IPS-NIHi7 (cell line): ENCODE measurements around the gene MXRA7.
"Not testable (repeated sequence)": the region's sequence is repeated elsewhere in the genome, so short reads cannot be mapped to it uniquely, and the experiment has no call there.

ENCODE experiments used
- DNase-seq: peaks from one replicate; pipeline ENCODE4 v3.0.0; 2012; ENCODE audit warnings: mixed read lengths; ENCODE audit errors: extremely low spot score

The MXRA7 gene

GRCh38 chr17:76643553-76644148 lies 67.1 kb downstream of the MXRA7 start, which contains the start of gene ST6GALNAC1:
Gene ST6GALNAC1, minus strand, starts transcription at chr17:76643757. Its CDS starts 119 bp downstream, at chr17:76643638.
- no peak for DNase-seq

DNA sequence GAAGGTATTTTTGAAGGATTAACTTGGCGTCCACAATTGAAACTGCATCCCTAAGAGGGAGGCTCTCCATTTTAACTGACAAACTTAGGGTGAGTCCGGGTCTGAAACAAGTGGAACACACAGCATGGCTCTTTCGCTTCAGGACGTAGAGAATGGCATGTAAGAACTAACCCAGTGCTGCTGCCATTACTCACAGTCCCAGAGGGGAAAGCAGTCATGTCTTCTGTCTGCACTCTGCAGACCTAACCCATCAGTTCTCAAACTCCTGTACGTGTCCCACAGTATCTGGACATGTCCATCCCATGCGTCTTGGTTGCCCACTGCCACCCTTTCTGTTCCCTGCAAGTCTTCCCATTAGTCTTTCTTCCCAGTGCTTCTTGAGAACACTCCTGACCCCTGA lies 67.8 kb downstream of the MXRA7 start:
- no peak for DNase-seq

DNA sequence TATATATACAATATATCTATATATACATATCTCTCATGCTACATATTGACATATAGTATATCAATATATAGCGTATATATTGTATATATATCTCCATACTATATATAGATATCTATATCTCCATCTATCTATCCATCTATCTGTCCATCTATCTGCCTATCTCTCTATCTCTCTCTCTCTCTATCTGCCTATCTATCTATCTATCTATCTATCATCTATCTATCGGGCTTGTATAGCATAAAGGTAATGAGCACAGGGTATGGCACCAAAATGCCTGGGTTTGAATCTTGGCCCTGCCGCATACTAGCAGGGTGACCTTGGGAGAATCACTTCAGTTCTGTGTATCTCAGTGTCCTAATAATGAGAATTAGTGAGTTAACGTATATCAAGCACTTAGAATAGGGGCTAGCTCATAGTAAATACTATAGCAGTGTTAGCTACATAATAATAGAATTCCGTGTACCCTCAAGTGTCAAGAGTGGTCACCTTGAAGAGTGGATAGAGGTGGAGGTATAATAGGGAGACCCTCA lies 68.7 kb downstream of the MXRA7 start:
- no peak for DNase-seq

GRCh38 chr17:76641501-76641900 lies 69.3 kb downstream of the MXRA7 start:
- DNase-seq = no peak

GRCh38 chr17:76640550-76641380 lies 70.0 kb downstream of the MXRA7 start:
- DNase-seq = no peak

- DNase-seq = no peak
These were observed 72.5 kb downstream of the MXRA7 start for GRCh38 chr17:76638263-76638662.

DNA sequence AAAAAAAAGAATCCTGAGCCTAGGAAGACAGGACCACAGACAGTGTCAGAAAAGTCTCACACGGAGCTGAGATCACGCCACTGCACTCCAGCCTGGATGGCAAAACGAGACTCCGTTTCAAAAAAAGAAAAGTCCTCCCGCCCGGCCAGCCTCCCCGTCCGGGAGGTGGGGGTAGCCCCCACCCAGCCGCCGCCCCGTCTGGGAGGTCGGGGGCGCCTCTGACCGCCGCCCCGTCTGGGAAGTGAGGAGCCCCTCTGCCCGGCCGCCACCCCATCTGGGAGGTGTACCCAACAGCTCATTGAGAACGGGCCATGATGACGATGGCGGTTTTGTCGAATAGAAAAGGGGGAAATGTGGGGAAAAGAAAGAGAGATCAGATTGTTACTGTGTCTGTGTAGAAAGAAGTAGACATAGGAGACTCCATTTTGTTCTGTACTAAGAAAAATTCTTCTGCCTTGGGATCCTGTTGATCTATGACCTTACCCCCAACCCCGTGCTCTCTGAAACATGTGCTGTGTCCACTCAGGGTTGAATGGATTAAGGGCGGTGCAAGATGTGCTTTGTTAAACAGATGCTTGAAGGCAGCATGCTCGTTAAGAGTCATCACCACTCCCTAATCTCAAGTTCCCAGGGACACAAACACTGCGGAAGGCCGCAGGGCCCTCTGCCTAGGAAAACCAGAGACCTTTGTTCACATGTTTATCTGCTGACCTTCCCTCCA lies 74.1 kb downstream of the MXRA7 start:
- not testable (repeated sequence) for DNase-seq

DNA sequence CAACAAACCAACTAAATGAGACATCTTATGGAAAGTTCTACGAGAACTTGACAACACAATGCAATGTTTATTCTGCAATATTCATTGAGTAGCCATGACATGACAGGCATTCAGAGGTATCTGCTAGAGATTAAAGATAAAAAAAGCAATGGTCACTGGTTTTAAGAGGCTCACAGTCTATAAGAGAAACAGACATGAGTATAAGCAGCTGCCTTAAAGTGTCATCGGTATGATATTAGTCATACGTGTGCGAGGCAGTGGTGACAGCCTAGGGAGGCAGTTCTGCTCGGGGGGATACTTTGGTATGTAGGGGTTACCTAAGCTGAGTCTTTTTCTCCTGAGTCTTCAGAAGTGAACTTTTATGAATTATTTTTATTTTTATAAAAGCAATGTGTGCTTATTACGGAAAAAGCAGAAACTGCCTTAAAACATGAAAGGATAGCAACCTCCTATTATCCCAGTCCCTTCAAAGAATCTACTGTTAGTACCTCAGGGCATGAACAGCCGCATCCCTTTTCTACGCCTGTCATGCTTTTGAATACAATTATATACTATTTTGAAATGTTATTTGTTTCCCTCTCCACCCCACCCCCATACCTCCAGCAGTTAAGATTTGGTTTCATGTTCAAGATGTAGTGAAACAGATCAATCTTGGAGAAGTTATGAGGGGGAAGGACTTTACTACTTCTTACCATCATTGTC lies 75.0 kb downstream of the MXRA7 start:
- DNase-seq = no peak

DNA sequence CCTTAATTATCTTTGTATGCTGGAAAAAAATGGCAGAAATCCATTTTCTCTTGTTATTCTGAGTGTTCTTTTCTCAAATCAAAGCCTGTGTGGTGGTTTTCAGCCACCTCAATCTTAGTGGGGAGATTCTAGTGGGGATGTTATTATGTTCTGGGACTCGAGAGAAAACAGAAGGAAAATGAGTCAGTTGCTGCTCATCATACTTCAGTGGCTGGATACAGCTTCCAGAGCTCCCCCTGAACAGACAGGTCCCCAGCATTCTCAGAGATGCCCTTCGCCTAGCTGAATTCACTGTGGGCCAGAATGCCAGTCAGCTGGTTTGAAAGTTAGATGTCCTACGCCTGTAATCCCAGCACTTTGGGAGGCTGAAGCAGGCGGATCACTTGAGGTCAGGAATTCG lies 75.7 kb downstream of the MXRA7 start:
- DNase-seq = no peak

- DNase-seq = no peak
These were observed 77.0 kb downstream of the MXRA7 start for GRCh38 chr17:76633628-76634328.

GRCh38 chr17:76631821-76632565 lies 78.8 kb downstream of the MXRA7 start:
- no peak for DNase-seq

- DNase-seq = peak; percentile 63
These were observed 80.6 kb downstream of the MXRA7 start for GRCh38 chr17:76630151-76630550.
